ENCODE data around the gene NEU2.
A peak's percentile ranks its signal among the peaks of the same experiment; 100 is the strongest.

Gene NEU2

DNA sequence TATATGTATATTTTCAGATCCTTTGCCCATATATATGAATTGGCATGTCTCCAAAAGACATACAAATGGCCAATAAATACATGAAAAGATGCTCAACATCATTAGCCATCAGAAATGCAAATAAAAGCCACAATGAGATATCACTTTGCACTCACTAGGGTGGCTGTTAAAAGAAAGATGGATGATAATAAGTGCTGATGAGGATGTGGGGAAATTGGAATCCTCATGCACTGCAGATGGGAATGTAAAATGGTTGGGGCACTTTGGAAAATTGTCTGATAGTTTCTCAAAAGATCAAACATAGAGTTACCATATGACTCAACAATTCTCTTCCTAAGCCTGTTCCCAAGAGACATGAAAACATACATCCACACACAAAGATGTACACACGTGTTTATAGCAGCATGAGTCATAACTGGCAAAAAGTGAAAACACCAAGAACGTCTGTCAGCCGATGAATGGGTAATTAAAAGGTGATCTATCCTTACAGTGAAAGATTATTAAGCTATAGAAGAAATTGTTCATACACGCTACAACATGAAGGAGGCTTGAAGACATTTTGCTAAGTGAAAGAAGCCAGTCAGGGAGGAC lies 39.1 kb upstream of the NEU2 start:
- in situ Hi-C loops (cut with MboI; ENCODE audit: low pct_unique_long_range_greater_than_20kb, low sequenced_read_pairs, unreplicated experiment), result no loop called here
- DNase-seq (ENCODE audit: low spot score), result no peak
- TF ChIP-seq, protein P1, sequence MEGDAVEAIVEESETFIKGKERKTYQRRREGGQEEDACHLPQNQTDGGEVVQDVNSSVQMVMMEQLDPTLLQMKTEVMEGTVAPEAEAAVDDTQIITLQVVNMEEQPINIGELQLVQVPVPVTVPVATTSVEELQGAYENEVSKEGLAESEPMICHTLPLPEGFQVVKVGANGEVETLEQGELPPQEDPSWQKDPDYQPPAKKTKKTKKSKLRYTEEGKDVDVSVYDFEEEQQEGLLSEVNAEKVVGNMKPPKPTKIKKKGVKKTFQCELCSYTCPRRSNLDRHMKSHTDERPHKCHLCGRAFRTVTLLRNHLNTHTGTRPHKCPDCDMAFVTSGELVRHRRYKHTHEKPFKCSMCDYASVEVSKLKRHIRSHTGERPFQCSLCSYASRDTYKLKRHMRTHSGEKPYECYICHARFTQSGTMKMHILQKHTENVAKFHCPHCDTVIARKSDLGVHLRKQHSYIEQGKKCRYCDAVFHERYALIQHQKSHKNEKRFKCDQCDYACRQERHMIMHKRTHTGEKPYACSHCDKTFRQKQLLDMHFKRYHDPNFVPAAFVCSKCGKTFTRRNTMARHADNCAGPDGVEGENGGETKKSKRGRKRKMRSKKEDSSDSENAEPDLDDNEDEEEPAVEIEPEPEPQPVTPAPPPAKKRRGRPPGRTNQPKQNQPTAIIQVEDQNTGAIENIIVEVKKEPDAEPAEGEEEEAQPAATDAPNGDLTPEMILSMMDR (IDR thresholded peaks at IDR 0.05; ENCODE audit: extremely low read depth, insufficient read depth, missing control alignments), result no peak

DNA sequence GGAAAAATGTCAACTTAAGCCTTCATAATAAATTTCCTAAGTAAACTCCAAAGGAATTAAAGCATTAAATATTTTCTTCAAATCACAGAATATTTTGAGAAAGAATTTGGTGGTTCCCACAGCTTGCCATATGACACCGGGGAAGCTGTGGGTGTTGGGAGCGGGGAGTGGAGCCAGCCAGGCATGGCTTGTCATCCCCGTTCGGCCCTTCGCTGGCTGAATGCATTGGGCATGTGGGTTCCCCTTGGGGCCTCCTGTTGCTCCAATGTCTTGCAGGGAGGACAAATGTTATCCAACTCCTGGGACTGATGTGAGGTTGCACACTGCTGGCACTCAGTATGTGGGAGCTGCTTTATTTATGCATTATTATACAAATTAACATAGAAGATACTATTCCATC lies 38.0 kb upstream of the NEU2 start:
- TF ChIP-seq, protein P1 (IDR thresholded peaks at IDR 0.05; ENCODE audit: extremely low read depth, insufficient read depth, missing control alignments), result no peak
- DNase-seq (ENCODE audit: low spot score), result no peak
- in situ Hi-C loops (cut with MboI; ENCODE audit: low pct_unique_long_range_greater_than_20kb, low sequenced_read_pairs, unreplicated experiment), result no loop called here

DNA sequence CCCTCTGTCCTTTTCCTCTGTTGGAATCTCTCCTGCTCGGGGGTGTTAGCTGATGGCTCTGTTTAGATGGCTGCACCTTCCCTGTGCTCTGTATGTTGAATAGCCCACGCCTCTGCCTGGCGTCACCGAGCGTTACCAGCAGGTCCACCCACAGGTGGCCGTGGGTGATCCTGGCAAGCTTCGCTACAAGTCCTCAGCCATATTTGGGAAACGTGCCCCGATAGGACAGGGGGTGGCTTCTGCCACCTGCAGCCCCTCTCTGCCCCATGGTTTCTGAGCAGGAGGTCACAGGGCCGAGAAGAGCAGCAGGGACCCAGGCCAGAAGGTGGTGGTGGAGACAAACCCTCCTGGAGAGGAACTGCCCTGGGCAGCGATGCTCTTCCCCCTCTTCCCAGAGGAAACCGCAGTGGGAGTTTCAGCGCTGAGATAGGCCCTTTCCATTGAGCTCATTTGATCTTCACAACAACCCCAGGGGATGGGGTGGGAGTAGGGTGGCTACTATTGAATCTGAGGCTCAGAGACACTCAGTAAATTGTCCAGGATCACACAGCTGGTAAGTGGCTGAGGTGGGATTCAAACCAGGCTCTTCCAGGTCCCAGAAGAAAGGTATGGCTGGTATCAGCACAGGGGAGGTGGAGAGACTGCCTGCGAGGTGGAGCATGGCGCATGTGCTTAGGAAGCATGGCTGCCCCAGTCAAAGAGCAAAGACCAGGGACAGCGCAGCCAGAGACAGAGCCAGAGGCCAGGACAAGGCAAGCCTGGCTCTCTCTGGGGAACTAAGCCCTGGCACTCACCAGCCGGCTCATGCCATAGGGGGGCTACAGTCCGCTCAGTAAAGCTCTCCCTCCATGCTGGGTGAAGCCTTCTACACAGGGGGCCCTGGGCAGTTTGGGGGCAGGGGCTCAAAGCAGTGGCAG lies 34.5 kb upstream of the NEU2 start:
- TF ChIP-seq, protein P1 (IDR thresholded peaks at IDR 0.05; ENCODE audit: extremely low read depth, insufficient read depth, missing control alignments), result no peak
- in situ Hi-C loops (cut with MboI; ENCODE audit: low pct_unique_long_range_greater_than_20kb, low sequenced_read_pairs, unreplicated experiment), result no loop called here
- no peak for DNase-seq (ENCODE audit: low spot score)

DNA sequence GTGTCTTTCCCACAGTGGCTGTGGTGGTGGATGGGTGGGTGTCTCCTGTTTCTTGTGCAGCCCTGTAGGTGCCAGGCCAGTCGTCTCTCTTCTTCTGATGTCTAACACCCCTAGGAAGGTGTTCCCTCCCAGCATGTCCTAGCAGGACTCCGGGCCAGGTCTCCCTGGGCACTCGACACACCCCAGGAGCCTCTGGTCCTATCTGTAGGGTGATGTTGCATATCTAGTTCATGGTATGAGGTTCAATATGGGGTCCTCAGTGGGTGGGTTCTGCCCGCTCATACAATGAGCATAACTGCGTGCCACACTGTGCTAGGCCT lies 33.8 kb upstream of the NEU2 start:
- DNase-seq (ENCODE audit: low spot score), result no peak
- TF ChIP-seq, protein P1 (IDR thresholded peaks at IDR 0.05; ENCODE audit: extremely low read depth, insufficient read depth, missing control alignments), result no peak
- in situ Hi-C loops (cut with MboI; ENCODE audit: low pct_unique_long_range_greater_than_20kb, low sequenced_read_pairs, unreplicated experiment), result no loop called here

DNA sequence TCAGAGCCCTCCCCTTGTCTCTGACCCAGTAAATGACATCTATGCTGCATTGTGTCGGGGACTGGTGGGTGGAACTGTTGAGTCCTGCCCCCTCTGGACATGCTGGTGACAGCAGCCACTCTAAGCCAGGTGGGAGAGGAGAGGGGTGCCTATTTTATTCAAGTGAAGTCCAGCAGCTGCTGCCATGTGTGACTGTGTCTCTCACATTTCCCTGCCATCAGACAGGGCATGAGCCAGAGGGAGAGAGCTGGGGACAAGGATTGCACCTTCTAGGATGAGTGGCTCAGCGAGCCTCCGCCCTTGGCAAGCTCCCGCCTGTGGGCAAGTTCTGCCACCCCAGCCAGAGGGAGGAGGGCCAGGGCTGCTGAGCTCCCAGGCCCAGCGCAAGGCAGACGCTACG lies 33.1 kb upstream of the NEU2 start:
- no peak for DNase-seq (ENCODE audit: low spot score)
- in situ Hi-C loops (cut with MboI; ENCODE audit: low pct_unique_long_range_greater_than_20kb, low sequenced_read_pairs, unreplicated experiment), result no loop called here
- TF ChIP-seq, protein P1 (IDR thresholded peaks at IDR 0.05; ENCODE audit: extremely low read depth, insufficient read depth, missing control alignments), result peak; percentile 11

DNA sequence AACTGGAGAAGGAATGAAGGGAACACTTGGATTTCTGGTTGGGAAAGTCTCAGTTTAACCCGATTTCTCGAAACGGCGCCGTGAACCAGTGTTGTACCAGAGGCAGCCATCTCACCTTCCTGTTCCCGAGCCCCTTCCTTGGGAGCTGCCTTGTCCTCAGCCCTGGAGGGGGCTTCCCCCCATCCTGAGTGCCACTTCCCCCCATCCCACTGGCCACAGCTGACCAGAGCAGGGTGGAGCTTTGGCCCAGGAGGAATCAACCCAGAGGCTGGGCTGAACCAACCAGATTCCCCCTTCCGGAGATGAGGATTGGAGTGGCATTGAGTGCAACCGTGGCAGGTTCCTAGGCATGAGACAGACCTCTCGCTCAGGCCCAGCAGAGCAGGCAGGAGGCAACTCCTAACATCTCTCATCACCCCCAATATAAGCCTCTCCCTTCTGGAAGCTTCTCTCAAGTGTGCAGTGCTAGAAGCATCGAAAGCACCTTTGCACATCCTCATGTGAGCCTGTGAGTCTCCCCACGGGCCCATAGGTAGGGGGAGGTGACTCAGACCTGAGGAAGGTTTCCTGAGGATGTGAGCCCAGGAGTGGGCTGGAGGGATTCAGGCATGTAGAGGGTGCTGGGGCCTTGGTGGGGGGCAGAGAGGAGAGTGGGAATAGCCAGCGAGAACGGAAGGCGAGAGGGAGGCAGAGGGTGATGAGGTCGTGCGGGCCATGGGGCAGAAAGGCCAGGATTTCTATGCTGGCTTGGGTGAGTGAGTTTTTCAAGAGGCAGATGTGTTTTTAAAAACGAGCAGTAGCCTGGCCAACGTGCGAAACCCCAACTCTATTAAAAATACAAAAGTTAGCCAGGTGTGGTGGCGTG lies 31.4 kb upstream of the NEU2 start:
- TF ChIP-seq, protein P1 (IDR thresholded peaks at IDR 0.05; ENCODE audit: extremely low read depth, insufficient read depth, missing control alignments), result no peak
- in situ Hi-C loops (cut with MboI; ENCODE audit: low pct_unique_long_range_greater_than_20kb, low sequenced_read_pairs, unreplicated experiment), result no loop called here
- no peak for DNase-seq (ENCODE audit: low spot score)

Data from GM13977 (cell line).